ENCODE results near the gene SMAD4. TPM values are rescaled to one million over a fixed set of nuclear protein-coding genes. Genes with fewer than 3 reads are reported as not detected.

Gene SMAD4
- total and polyA plus RNA-seq, 10 donors, result 8.9 to 139 (median 95.9) TPM

GRCh38 chr18:51123046-51123395 lies 93.0 kb downstream of the SMAD4 start:
- intact Hi-C loops (cut with DNase I; ENCODE audit: low total_unique reads), result no loop called here
- no peaks in the 10 kb centered on the region for H3K36me3 ChIP-seq
- no peaks in the 10 kb centered on the region for H3K4me1 ChIP-seq
- DNase-seq, result no peak
- H3K9me3 ChIP-seq, result peaks cover 0 to 14% (median 0%) of the 10 kb centered on the region in 8 donors
- TF ChIP-seq POLR2AphosphoS5 (IDR thresholded peaks at IDR 0.05) (no peak), CTCF (IDR thresholded peaks at IDR 0.05 in 8 of 11, conservative IDR thresholded peaks at IDR 0.05 in 3 of 11) (no peak), POLR2A (IDR thresholded peaks at IDR 0.05) (no peak)
- 91 to 98% (median 92%) methylated on average over 7 of the region's 7 CpGs for WGBS, 5 donors
- H3K27me3 ChIP-seq (replicated peaks in 1 of 7), result peaks cover 0 to 2% (median 0%) of the 10 kb centered on the region in 7 donors
- H3K27ac ChIP-seq, result no peak overlapping the region
- H3K4me3 ChIP-seq, result no peak overlapping the region

GRCh38 chr18:51123481-51123880 lies 93.5 kb downstream of the SMAD4 start:
- no peak for DNase-seq
- H3K27me3 ChIP-seq (replicated peaks in 1 of 7), result peaks cover 0 to 2% (median 0%) of the 10 kb centered on the region in 7 donors
- no peaks in the 10 kb centered on the region for H3K36me3 ChIP-seq
- H3K27ac ChIP-seq, result no peak overlapping the region
- intact Hi-C loops (cut with DNase I; ENCODE audit: low total_unique reads), result no loop called here
- no peaks in the 10 kb centered on the region for H3K4me1 ChIP-seq
- no peak for TF ChIP-seq POLR2A (IDR thresholded peaks at IDR 0.05)
- TF ChIP-seq POLR2AphosphoS5 (IDR thresholded peaks at IDR 0.05), result no peak
- no peak for TF ChIP-seq CTCF (IDR thresholded peaks at IDR 0.05 in 8 of 11, conservative IDR thresholded peaks at IDR 0.05 in 3 of 11)
- H3K4me3 ChIP-seq, result no peak overlapping the region
- 88 to 95% (median 93%) methylated on average over 10 of the region's 10 CpGs for WGBS, 5 donors
- H3K9me3 ChIP-seq, result peaks cover 0 to 14% (median 0%) of the 10 kb centered on the region in 8 donors

- TF ChIP-seq CTCF (IDR thresholded peaks at IDR 0.05 in 8 of 11, conservative IDR thresholded peaks at IDR 0.05 in 3 of 11), result no peak
- no peaks in the 10 kb centered on the region for H3K36me3 ChIP-seq
- intact Hi-C loops (cut with DNase I; ENCODE audit: low total_unique reads), result no loop called here
- no peak overlapping the region for H3K27ac ChIP-seq
- no peak for DNase-seq
- WGBS, 5 donors, result 75 to 89% (median 81%) methylated on average over 10 of the region's 10 CpGs
- peaks cover 0 to 14% (median 0%) of the 10 kb centered on the region in 8 donors for H3K9me3 ChIP-seq
- H3K27me3 ChIP-seq (replicated peaks in 1 of 7), result peaks cover 0 to 2% (median 0%) of the 10 kb centered on the region in 7 donors
- H3K4me3 ChIP-seq, result no peak overlapping the region
- no peaks in the 10 kb centered on the region for H3K4me1 ChIP-seq
These were observed 94.0 kb downstream of the SMAD4 start for GRCh38 chr18:51123936-51124486.

GRCh38 chr18:51125976-51126375 lies 96.0 kb downstream of the SMAD4 start:
- TF ChIP-seq POLR2AphosphoS5 (IDR thresholded peaks at IDR 0.05) (no peak), POLR2A (IDR thresholded peaks at IDR 0.05) (no peak), CTCF (IDR thresholded peaks at IDR 0.05 in 8 of 11, conservative IDR thresholded peaks at IDR 0.05 in 3 of 11) (no peak)
- Histone ChIP-seq H3K9me3 (peaks cover 0 to 3% (median 0%) of the 10 kb centered on the region in 8 donors), H3K4me1 (no peaks in the 10 kb centered on the region), H3K27ac (no peak overlapping the region), H3K4me3 (no peak overlapping the region), H3K36me3 (no peaks in the 10 kb centered on the region), H3K27me3 (replicated peaks in 1 of 7) (peaks cover 0 to 2% (median 0%) of the 10 kb centered on the region in 7 donors)
- WGBS, 5 donors, result 92 to 98% (median 95%) methylated on average over 2 of the region's 2 CpGs
- intact Hi-C loops (cut with DNase I; ENCODE audit: low total_unique reads), result no loop called here
- no peak for DNase-seq
